Measurements from ENCODE around the gene ARHGAP24. TPM values are rescaled to one million over a fixed set of nuclear protein-coding genes. Genes with fewer than 3 reads are reported as not detected.
"Not testable (repeated sequence)": the region's sequence is repeated elsewhere in the genome, so short reads cannot be mapped to it uniquely, and the experiment has no call there.

ARHGAP24 gene
- total and polyA plus RNA-seq, 4 donors: 10.0 to 79.4 (median 21.6) TPM

GRCh38 chr4:85658766-85659439, 184.0 kb downstream of the ARHGAP24 start:
- TF ChIP-seq CTCF (IDR thresholded peaks at IDR 0.05; ENCODE audit: control extremely low read depth, extremely low read depth): no peak
- no peak overlapping the region for H3K9ac ChIP-seq (ENCODE audit: insufficient read depth in 1 of 2, low read length in 2 of 2)
- 68 to 80% methylated on average over 6 of the region's 6 CpGs for WGBS, 2 donors
- no peaks in the 10 kb centered on the region for H3K9me3 ChIP-seq (ENCODE audit: control insufficient read depth in 4 of 4, insufficient read depth in 3 of 4, low read length in 3 of 4)
- H3K36me3 ChIP-seq (ENCODE audit: control insufficient read depth in 4 of 4, insufficient read depth in 4 of 4, low read length in 4 of 4): no peaks in the 10 kb centered on the region
- DNase-seq: no peak
- peaks cover 0 to 2% (median 0%) of the 10 kb centered on the region in 5 donors for H3K4me1 ChIP-seq (ENCODE audit: control insufficient read depth in 5 of 5, insufficient read depth in 5 of 5, low read length in 5 of 5)
- H3K27me3 ChIP-seq (ENCODE audit: control insufficient read depth in 3 of 3, insufficient read depth in 3 of 3, low read length in 2 of 3): no peaks in the 10 kb centered on the region
- no peak overlapping the region for H3K4me3 ChIP-seq
- no peak overlapping the region for H3K27ac ChIP-seq (ENCODE audit: low read depth in 1 of 2, low read length in 1 of 2)
- ATAC-seq (ENCODE audit: insufficient read depth, low FRiP score): no peak

GRCh38 chr4:85659610-85660218, 184.8 kb downstream of the ARHGAP24 start:
- ATAC-seq (ENCODE audit: insufficient read depth, low FRiP score): no peak
- H3K4me3 ChIP-seq: no peak overlapping the region
- H3K36me3 ChIP-seq (ENCODE audit: control insufficient read depth in 4 of 4, insufficient read depth in 4 of 4, low read length in 4 of 4): no peaks in the 10 kb centered on the region
- H3K9me3 ChIP-seq (ENCODE audit: control insufficient read depth in 4 of 4, insufficient read depth in 3 of 4, low read length in 3 of 4): no peaks in the 10 kb centered on the region
- WGBS, 2 donors: 43 to 44% methylated on average over 3 of the region's 3 CpGs
- H3K9ac ChIP-seq (ENCODE audit: insufficient read depth in 1 of 2, low read length in 2 of 2): no peak overlapping the region
- H3K27ac ChIP-seq (ENCODE audit: low read depth in 1 of 2, low read length in 1 of 2): no peak overlapping the region
- H3K27me3 ChIP-seq (ENCODE audit: control insufficient read depth in 3 of 3, insufficient read depth in 3 of 3, low read length in 2 of 3): no peaks in the 10 kb centered on the region
- no peak for DNase-seq
- no peaks in the 10 kb centered on the region for H3K4me1 ChIP-seq (ENCODE audit: control insufficient read depth in 5 of 5, insufficient read depth in 5 of 5, low read length in 5 of 5)
- TF ChIP-seq CTCF (IDR thresholded peaks at IDR 0.05; ENCODE audit: control extremely low read depth, extremely low read depth): no peak

GRCh38 chr4:85666625-85667024, 191.7 kb downstream of the ARHGAP24 start:
- ATAC-seq (ENCODE audit: insufficient read depth, low FRiP score); DNase-seq; H3K36me3 ChIP-seq (ENCODE audit: control insufficient read depth in 4 of 4, insufficient read depth in 4 of 4, low read length in 4 of 4); H3K9me3 ChIP-seq (ENCODE audit: control insufficient read depth in 4 of 4, insufficient read depth in 3 of 4, low read length in 3 of 4); H3K4me3 ChIP-seq; H3K27ac ChIP-seq (ENCODE audit: low read depth in 1 of 2, low read length in 1 of 2); H3K27me3 ChIP-seq (ENCODE audit: control insufficient read depth in 3 of 3, insufficient read depth in 3 of 3, low read length in 2 of 3); H3K4me1 ChIP-seq (ENCODE audit: control insufficient read depth in 5 of 5, insufficient read depth in 5 of 5, low read length in 5 of 5); H3K9ac ChIP-seq (ENCODE audit: insufficient read depth in 1 of 2, low read length in 2 of 2): not testable (repeated sequence)
- WGBS, 2 donors: 96 to 100% methylated on average over 8 of the region's 8 CpGs

- ATAC-seq (ENCODE audit: insufficient read depth, low FRiP score): no peak
- Histone ChIP-seq H3K27ac (ENCODE audit: low read depth in 1 of 2, low read length in 1 of 2) (no peak overlapping the region), H3K9ac (ENCODE audit: insufficient read depth in 1 of 2, low read length in 2 of 2) (no peak overlapping the region), H3K27me3 (ENCODE audit: control insufficient read depth in 3 of 3, insufficient read depth in 3 of 3, low read length in 2 of 3) (no peaks in the 10 kb centered on the region), H3K9me3 (ENCODE audit: control insufficient read depth in 4 of 4, insufficient read depth in 3 of 4, low read length in 3 of 4) (no peaks in the 10 kb centered on the region), H3K4me1 (ENCODE audit: control insufficient read depth in 5 of 5, insufficient read depth in 5 of 5, low read length in 5 of 5) (peaks cover 0 to 4% (median 0%) of the 10 kb centered on the region in 5 donors), H3K4me3 (no peak overlapping the region), H3K36me3 (ENCODE audit: control insufficient read depth in 4 of 4, insufficient read depth in 4 of 4, low read length in 4 of 4) (no peaks in the 10 kb centered on the region)
- no peak for TF ChIP-seq CTCF (IDR thresholded peaks at IDR 0.05; ENCODE audit: control extremely low read depth, extremely low read depth)
- 49 to 77% methylated on average over 3 of the region's 3 CpGs for WGBS, 2 donors
- DNase-seq: no peak
Measured at GRCh38 chr4:85669204-85669603, 194.3 kb downstream of the ARHGAP24 start.

Data from lung (tissue), 12 donors.